GM13976 (cell line): ENCODE data around the gene RNF220.

Source experiments
- DNase-seq: peaks from one replicate; pipeline ENCODE4 v3.0.0; 2012; ENCODE audit warnings: low spot score
- CTCF ChIP-seq: IDR thresholded peaks from 2 replicates; pipeline ENCODE4 v1.5.1; 2012; ENCODE audit warnings: borderline replicate concordance, mild to moderate bottlenecking; ENCODE audit not compliant: insufficient read depth; ENCODE audit errors: extremely low read depth, missing control alignments, control extremely low read depth
- in situ Hi-C: fragments of 300-500 bp; cut with MboI; formaldehyde crosslinking; loops from one replicate; pipeline ENCODE4 v1.12.0; 2022; ENCODE audit warnings: low sequenced_read_pairs, mixed read lengths, inconsistent platforms; ENCODE audit not compliant: unreplicated experiment

The RNF220 gene

GRCh38 chr1:44515416-44515815, 110.4 kb downstream of the RNF220 start:
- in situ Hi-C loops: no loop called here
- TF ChIP-seq CTCF: no peak
- no peak for DNase-seq

- no peak for TF ChIP-seq CTCF
- no peak for DNase-seq
Observed at GRCh38 chr1:44519035-44519676, 114.1 kb downstream of the RNF220 start.

GRCh38 chr1:44521378-44522080, 116.5 kb downstream of the RNF220 start:
- in situ Hi-C loops: no loop called here
- TF ChIP-seq CTCF: no peak
- DNase-seq: no peak

More at GRCh38 chr1:44519035-44519676, 114.1 kb downstream of the RNF220 start:
- in situ Hi-C loops: no loop called here

- no peak for DNase-seq
- in situ Hi-C loops: no loop called here
- no peak for TF ChIP-seq CTCF
Observed at GRCh38 chr1:44523593-44524591, 118.8 kb downstream of the RNF220 start.

- no peak for TF ChIP-seq CTCF
- DNase-seq: no peak
- in situ Hi-C loops: no loop called here
Observed at GRCh38 chr1:44524655-44525500, 119.8 kb downstream of the RNF220 start.
